MM.1S (cell line): ENCODE measurements around the gene PKIG.

Experiments used
- CTCF ChIP-seq: fragments of 300-600 bp; sonication (generic); IDR thresholded peaks from 2 replicates; pipeline ENCODE4 v1.5.1; 2016; ENCODE audit warnings: antibody characterized with exemption, low read length, mixed read lengths
- EZH2phosphoT487 ChIP-seq: fragments of 300-600 bp; sonication (generic); IDR thresholded peaks from 2 replicates; pipeline ENCODE4 v1.6.1; 2018; ENCODE audit warnings: antibody characterized with exemption, low read length

GRCh38 chr20:44653546-44653945, 71.2 kb downstream of the PKIG start:
- TF ChIP-seq CTCF, result no peak
- no peak for TF ChIP-seq EZH2phosphoT487
